Activated naive CD4-positive, alpha-beta T cell treated with anti-CD3 and anti-CD28 coated beads, Interleukin-2, amount 50 U/mL, for 24 hours (primary cell): ENCODE results near the gene SRGAP3.
A peak's percentile ranks its signal among the peaks of the same experiment; 100 is the strongest.

Experiments used
- H3K27ac Mint-ChIP-seq: one replicate; pipeline ENCODE4 v1.8.0; 2021; ENCODE audit warnings: mild to moderate bottlenecking, mixed read lengths
- H3K27me3 Mint-ChIP-seq: one replicate; pipeline ENCODE4 v1.8.0; 2021; ENCODE audit warnings: mixed read lengths
- H3K36me3 Mint-ChIP-seq: one replicate; pipeline ENCODE4 v1.8.0; 2021; ENCODE audit warnings: mixed read lengths
- H3K4me1 Mint-ChIP-seq: one replicate; pipeline ENCODE4 v1.8.0; 2021; ENCODE audit warnings: mixed read lengths
- H3K4me3 Mint-ChIP-seq: one replicate; pipeline ENCODE4 v1.8.0; 2021; ENCODE audit warnings: mild to moderate bottlenecking, mixed read lengths
- H3K9me3 Mint-ChIP-seq: one replicate; pipeline ENCODE4 v1.8.0; 2021; ENCODE audit warnings: mixed read lengths

The SRGAP3 gene

DNA sequence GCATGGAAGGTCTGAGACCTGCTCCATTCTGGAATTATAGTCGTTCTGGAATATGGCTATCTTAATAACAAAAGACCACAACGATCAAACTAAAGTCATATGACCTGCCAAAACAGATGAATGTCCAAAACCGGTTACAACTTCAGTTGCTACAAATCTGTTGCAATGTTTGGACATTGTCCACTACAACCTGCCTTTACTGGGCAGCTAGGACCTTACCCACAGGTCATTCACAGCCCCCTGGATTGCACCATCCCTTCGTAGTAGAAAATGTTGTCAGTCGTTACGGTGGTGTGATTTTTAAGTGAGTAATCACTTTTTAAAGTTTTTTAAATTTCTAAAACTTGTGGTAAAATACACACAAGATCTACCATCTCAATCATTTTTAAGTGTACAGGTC is 22.5 kb upstream of the SRGAP3 start:
- H3K27me3 Mint-ChIP-seq = peaks cover 1% of the 10 kb centered on the region
- H3K4me1 Mint-ChIP-seq = peaks cover 3% of the 10 kb centered on the region
- H3K4me3 Mint-ChIP-seq = no peak overlapping the region
- H3K9me3 Mint-ChIP-seq = no peaks in the 10 kb centered on the region
- H3K36me3 Mint-ChIP-seq = peaks cover 2% of the 10 kb centered on the region
- H3K27ac Mint-ChIP-seq = no peak overlapping the region

DNA sequence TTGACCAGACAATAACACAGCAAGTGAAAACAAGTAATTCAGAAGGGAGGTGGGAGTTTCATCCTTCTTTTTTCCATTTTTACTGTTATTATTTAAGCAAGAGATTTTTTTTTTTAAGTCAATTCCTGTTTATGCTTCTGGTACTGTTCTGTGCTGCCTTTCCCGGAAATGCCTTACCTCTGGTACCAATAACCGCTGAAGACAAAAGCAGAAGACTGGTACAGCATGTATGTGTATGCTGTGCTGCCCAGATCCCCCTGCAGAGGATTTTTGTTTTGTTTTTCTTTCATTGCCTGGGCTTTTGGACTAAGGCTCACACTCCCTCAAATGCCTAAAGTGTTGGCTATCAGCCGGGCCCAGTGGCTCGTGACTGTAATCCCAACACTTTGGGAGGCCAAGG is 21.3 kb upstream of the SRGAP3 start:
- H3K27ac Mint-ChIP-seq = peak overlapping the region; percentile 36
- no peak overlapping the region for H3K4me3 Mint-ChIP-seq
- H3K9me3 Mint-ChIP-seq = no peaks in the 10 kb centered on the region
- H3K36me3 Mint-ChIP-seq = peaks cover 2% of the 10 kb centered on the region
- H3K27me3 Mint-ChIP-seq = peaks cover 1% of the 10 kb centered on the region
- peaks cover 3% of the 10 kb centered on the region for H3K4me1 Mint-ChIP-seq

DNA sequence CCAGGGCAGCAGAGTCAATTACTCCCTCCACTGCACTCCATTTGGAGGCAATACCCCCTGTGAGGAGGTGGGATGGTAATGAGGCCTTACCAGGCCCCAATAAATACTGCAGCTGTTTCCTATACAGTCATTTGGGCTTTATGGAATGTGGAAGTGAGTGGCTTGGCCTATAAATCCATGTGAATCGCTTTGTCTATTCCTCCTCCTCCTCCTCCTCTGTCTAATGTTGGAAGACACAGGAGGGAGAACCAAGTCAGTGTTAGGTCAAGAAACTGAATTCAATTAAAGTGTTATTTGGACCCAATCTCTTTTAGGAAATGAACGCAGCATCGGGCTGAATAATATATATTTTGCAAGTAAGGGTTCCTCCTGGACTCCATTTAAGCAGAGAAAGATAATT is 17.3 kb upstream of the SRGAP3 start:
- Mint-ChIP-seq H3K27ac (no peak overlapping the region), H3K9me3 (no peaks in the 10 kb centered on the region), H3K4me3 (no peak overlapping the region), H3K27me3 (no peaks in the 10 kb centered on the region), H3K4me1 (no peaks in the 10 kb centered on the region), H3K36me3 (no peaks in the 10 kb centered on the region)

DNA sequence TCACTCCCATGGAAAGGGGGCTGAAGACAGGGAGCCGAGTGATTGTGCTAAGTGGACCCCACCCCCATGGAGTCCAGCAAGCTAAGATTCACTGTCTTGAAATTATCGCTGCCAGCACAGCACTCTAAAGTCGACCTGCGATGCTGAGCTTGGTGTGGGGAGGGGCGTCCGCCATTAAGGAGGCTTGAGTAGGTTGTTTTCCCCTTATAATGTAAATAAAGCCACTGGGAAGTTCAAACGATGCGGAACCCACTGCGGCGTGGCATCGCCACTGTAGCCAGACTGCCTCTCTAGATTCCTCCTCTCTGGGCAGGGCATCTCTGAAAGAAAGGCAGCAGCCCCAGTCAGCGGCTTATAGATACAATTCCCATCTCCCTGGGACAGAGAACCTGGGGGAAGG is 10.9 kb upstream of the SRGAP3 start:
- Mint-ChIP-seq H3K27me3 (peaks cover 2% of the 10 kb centered on the region), H3K4me1 (no peaks in the 10 kb centered on the region), H3K4me3 (no peak overlapping the region), H3K27ac (no peak overlapping the region), H3K36me3 (no peaks in the 10 kb centered on the region), H3K9me3 (no peaks in the 10 kb centered on the region)

DNA sequence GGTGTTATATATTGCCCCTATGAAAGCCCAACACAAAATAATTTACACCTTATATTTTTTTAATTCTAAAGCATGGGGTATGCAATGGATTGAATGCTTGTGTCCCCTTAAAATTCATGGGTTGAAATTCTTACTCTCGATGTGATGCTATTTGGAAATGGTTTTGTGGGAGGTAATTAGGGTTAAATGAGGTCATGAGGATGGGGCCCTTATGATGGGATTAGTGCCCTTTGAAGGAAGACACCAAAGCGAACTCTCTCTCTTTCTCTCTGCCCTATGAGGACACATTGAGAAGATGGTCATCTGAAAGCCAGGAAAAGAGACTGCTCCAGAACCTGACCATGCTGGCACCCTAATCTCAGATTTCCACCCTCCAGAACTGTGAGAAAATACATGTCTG is 7.6 kb upstream of the SRGAP3 start:
- no peak overlapping the region for H3K27ac Mint-ChIP-seq
- no peaks in the 10 kb centered on the region for H3K36me3 Mint-ChIP-seq
- no peak overlapping the region for H3K4me3 Mint-ChIP-seq
- H3K4me1 Mint-ChIP-seq = no peaks in the 10 kb centered on the region
- H3K9me3 Mint-ChIP-seq = no peaks in the 10 kb centered on the region
- H3K27me3 Mint-ChIP-seq = peaks cover 2% of the 10 kb centered on the region

DNA sequence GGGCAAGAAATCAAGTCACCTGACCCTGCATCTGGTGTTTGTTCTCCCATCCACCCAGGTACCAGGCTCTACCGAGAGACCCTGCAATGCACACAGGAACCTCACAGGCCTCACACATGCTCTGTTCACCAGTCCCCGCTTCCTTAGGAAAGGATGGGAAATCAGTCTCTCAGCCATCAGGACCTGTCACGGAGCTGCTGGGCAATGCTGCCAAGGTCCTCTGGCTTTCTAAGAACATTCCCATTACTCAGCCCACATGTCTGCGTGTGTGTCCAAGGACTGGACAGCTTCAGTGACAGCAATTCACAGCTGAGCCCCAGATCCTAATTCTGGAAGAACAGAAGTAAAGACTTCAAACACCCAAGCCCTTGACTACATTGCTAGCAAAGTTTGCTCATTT is 6.5 kb upstream of the SRGAP3 start:
- Mint-ChIP-seq H3K9me3 (no peaks in the 10 kb centered on the region), H3K27me3 (peaks cover 2% of the 10 kb centered on the region), H3K4me3 (no peak overlapping the region), H3K27ac (no peak overlapping the region), H3K36me3 (no peaks in the 10 kb centered on the region), H3K4me1 (no peaks in the 10 kb centered on the region)

DNA sequence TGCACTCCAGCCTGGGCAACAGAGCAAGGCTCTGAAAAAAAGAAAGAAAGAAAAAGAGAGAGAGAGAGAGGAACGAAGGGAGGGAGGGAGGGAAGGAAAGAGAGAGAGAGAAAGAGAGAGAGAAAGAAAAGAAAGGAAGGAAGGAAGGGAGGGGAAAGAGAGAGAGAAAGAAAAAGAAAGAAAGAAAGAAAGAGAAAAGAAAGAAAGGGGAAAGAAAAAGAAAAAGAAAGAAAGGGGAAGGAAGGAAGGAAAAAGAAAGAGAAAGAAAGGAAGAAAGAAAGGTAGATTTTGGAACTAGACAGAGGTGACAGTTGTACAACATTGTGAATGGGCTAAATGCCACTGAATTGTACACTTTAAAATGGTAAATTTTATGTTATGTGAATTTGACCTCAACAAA is 5.3 kb upstream of the SRGAP3 start:
- no peaks in the 10 kb centered on the region for H3K36me3 Mint-ChIP-seq
- no peak overlapping the region for H3K27ac Mint-ChIP-seq
- peaks cover 3% of the 10 kb centered on the region for H3K4me1 Mint-ChIP-seq

DNA sequence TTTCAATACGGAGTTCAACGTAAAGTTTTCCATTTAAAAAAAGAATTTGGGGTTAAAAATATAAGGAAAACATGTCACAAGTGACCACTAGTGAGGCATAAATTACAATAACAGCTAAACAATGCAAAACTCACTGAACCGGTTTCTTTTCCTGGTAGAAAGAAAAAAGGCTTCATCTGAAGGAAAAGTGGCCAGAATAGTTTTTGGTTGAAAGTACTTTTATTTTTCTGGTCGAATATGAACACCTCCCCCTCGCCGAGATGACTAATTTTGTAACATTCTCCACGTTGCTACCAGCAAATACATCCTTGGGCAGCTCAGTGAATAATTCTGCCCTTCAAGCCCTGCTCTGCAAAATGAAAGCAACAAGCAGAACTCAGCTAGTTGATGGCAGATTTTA is 3.9 kb upstream of the SRGAP3 start:
- no peaks in the 10 kb centered on the region for H3K36me3 Mint-ChIP-seq
- peaks cover 17% of the 10 kb centered on the region for H3K4me1 Mint-ChIP-seq
- H3K27ac Mint-ChIP-seq = no peak overlapping the region
- no peaks in the 10 kb centered on the region for H3K9me3 Mint-ChIP-seq
- H3K4me3 Mint-ChIP-seq = no peak overlapping the region
- no peaks in the 10 kb centered on the region for H3K27me3 Mint-ChIP-seq

More for the DNA sequence above, 5.3 kb upstream of the SRGAP3 start:
- Mint-ChIP-seq H3K9me3 (no peaks in the 10 kb centered on the region), H3K4me3 (no peak overlapping the region), H3K27me3 (peaks cover 2% of the 10 kb centered on the region)

DNA sequence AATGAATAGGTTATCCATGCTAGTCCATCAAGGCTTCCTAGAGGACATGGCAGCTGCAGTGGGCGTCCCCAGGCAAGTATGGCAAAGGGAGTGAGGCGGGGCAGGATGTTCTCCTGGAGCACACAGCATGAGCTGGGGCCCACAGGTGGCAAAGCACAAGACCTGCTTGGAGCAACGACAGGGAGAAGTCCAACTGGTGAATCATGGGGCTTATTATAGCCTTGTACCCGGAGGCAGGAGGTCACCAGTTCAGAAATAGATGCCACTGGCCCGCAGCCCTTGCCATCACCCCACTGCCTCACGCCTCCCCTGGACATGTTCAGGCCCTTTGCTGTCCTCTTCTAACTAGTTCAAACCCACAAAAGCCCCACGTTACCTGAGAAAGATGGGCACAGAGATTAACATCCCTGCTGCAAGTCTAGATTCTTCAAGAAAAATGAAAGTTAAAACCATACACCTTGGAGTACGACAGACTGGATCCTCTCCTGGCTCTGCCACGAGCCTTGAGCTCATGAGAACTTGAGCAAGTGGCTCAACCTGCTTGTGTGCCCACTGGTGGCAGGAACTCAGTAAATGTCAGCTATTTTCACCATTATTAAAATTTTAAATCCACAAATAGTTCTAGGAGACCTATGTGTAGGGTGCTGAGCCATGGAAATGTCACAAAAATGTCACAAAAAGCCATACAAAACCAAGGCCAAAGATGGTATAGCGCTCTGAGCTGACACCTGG is 1.8 kb upstream of the SRGAP3 start:
- Mint-ChIP-seq H3K4me1 (peaks cover 21% of the 10 kb centered on the region), H3K9me3 (no peaks in the 10 kb centered on the region), H3K4me3 (no peak overlapping the region), H3K27ac (no peak overlapping the region), H3K36me3 (no peaks in the 10 kb centered on the region), H3K27me3 (no peaks in the 10 kb centered on the region)

DNA sequence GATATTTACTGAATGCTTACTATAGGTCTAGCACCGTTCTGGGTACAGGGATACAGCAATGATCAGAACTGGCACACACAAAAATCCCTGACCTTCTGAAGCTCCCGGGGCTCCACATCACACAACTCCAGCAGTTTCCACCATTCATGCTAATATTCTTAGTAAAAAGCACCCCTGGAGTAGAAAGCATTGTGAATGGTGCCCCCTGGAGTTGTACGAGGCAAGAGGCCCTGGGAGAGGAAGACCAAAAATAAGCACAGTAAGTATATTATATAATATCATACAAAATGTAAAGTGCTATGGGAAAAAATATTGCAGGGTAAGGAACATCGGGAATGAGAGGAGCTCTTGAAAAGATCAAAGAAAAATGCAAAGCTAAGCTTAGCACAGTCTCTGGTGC is 790 bp upstream of the SRGAP3 start:
- Mint-ChIP-seq H3K4me1 (peaks cover 21% of the 10 kb centered on the region), H3K9me3 (no peaks in the 10 kb centered on the region), H3K36me3 (no peaks in the 10 kb centered on the region), H3K27ac (no peak overlapping the region), H3K27me3 (no peaks in the 10 kb centered on the region), H3K4me3 (no peak overlapping the region)

DNA sequence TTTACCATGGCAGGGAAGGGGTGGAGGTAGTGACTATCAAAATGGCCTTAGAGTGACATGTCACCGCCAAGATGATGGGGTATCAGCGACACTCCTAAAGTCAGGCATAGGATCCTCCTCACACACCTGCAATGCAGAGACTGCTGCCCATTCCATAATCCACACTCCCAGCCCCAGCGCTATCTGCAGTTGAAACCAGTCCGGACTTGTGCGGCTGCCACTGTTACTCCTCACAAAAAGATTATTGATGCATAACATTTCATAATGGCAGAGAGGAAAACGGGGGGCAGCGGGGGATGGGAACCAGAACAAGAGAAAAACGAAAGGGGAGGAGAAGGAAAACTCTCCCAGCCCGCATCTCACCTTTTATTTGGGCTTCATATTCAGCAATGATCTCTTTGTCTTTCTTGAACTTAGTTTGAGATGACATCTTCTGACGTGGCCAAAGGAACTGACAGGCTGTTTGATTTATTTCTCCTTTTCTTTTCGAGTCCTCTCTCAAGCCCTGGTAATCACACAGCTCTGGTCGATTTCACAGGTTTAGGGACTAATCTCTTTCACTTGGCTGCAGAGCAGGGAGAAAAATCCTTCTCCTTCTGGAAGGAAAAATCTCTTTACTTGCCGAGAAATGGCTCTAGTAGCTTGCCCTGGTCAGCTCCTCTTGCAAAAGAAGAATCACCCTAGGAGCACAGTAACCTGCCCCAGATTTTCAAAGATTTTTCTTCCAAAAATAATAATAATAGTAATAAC is 749 bp downstream of the SRGAP3 start:
- Mint-ChIP-seq H3K9me3 (no peaks in the 10 kb centered on the region), H3K4me3 (peak overlapping the region; percentile 90), H3K36me3 (no peaks in the 10 kb centered on the region), H3K27me3 (no peaks in the 10 kb centered on the region), H3K4me1 (peaks cover 21% of the 10 kb centered on the region), H3K27ac (peak overlapping the region; percentile 18)

DNA sequence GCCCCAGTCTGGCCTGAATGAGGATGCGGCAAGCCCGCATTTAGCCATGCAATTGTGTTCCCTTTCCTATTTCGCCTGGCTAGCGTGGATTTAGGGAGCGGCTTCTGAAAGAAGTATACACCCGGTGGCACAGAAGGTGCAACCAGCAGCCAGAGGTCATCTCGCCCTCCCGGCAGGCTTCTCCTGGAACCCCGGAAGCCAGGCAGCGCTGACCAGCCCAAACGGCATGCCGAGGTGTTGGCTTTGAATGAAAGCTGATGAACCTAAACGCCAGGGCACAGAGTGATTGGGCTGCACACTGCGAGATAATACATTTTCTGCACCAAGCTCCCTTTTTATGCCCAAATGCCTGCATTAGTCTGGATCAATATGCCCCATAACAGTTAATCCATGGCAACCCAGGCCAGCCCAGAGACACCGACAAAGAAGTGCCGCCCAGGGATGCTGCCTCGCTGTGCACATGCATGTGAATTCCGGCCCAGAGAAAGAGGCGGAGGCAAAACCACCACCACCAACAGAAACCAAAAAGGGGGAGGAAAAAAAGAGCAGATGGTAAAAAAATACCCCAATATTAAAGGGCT is 1.4 kb downstream of the SRGAP3 start:
- Mint-ChIP-seq H3K27ac (no peak overlapping the region), H3K4me3 (peak overlapping the region; percentile 90), H3K4me1 (peaks cover 21% of the 10 kb centered on the region), H3K27me3 (no peaks in the 10 kb centered on the region), H3K9me3 (no peaks in the 10 kb centered on the region), H3K36me3 (no peaks in the 10 kb centered on the region)

DNA sequence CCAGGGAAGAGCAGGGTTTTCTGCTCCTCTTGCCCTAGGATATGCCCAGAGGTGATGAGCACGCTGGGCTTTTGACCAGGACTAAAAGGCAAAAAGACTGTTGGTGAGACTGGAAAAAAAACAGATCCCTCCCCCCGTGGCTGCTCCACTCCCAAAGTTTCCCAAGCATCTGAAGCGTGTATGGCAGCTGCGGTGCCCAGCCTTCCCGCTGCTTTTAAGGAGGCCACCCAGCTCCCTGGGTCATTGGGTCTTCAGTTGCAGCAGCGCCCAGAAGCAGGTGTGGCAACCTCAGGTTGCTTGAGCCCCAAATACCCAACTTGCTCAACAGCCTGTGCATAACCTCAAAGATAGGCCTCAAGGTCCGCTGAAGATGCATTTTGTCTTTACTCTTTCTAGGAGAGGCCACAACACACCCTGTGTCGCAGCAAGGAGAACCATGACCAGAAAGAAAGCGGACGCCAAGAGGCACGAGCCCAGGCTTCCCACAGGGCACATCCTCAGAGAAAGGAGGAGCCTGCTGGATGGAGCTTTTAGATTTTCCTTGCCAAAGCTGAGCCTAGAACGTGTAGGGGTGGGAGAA is 2.0 kb downstream of the SRGAP3 start:
- peaks cover 21% of the 10 kb centered on the region for H3K4me1 Mint-ChIP-seq
- no peak overlapping the region for H3K27ac Mint-ChIP-seq
- no peaks in the 10 kb centered on the region for H3K27me3 Mint-ChIP-seq
- no peaks in the 10 kb centered on the region for H3K9me3 Mint-ChIP-seq
- H3K4me3 Mint-ChIP-seq = no peak overlapping the region
- H3K36me3 Mint-ChIP-seq = no peaks in the 10 kb centered on the region

DNA sequence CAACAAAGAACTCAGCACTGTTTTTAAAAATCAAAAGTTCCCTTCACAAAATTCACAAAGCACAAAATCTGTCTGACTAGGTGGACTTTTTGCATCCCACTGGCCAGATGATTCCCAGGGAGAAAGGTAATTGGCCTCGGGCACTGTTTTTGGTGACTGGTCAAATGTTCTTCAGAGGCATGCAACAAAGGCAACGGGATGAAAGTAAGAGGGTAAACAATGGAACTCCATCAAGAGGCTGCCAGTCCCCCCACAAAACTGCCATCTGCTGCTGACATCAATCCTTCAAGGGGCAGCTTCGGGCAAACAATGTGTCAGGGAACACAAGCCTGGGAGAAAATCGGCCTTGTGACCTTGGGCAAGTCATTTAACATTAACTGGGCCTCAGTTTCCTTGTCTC is 3.3 kb downstream of the SRGAP3 start:
- no peaks in the 10 kb centered on the region for H3K9me3 Mint-ChIP-seq
- no peak overlapping the region for H3K4me3 Mint-ChIP-seq
- peaks cover 21% of the 10 kb centered on the region for H3K4me1 Mint-ChIP-seq
- H3K36me3 Mint-ChIP-seq = no peaks in the 10 kb centered on the region
- no peak overlapping the region for H3K27ac Mint-ChIP-seq
- no peaks in the 10 kb centered on the region for H3K27me3 Mint-ChIP-seq

DNA sequence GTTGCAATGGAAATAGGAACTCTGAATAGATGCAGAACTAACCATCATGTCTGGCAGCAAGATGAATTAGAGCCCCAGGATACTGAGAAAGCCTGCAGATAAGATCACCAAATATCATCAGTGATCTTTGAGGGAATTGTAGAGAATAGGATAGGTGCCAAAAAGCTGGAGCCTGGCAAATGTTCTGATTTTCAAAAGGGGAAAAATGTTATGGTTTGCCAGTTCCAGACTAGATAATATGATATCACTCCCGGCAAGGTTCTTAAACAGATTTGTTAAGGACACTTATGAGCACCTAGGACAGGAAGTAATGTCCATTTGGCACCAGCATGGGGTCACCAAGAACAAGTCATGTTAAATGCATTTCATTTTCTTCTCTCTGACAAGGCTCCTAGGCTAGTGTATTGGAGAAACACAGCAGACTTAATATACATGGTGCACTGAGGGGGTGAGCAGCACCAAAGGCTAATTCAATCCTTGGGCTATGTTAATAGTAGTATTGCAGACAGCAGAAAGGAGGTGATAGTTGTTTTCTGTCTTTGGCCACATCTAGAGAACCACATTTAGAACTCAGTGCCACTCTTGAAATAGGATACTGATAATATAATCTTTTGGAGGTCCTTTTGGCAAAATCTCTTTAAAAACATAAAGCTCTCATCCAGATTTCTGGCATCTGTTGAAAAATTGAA is 4.8 kb downstream of the SRGAP3 start:
- Mint-ChIP-seq H3K36me3 (no peaks in the 10 kb centered on the region), H3K27me3 (no peaks in the 10 kb centered on the region), H3K27ac (no peak overlapping the region), H3K9me3 (no peaks in the 10 kb centered on the region), H3K4me1 (peaks cover 17% of the 10 kb centered on the region), H3K4me3 (no peak overlapping the region)
